ENCODE measurements around the gene ABCC1.
A peak's percentile ranks its signal among the peaks of the same experiment; 100 is the strongest.

Gene ABCC1

GRCh38 chr16:16037521-16037920, 88.1 kb downstream of the ABCC1 start:
- no peak overlapping the region for H3K4me3 ChIP-seq (ENCODE audit: low read depth in 1 of 2, low read length in 1 of 2)
- no peaks in the 10 kb centered on the region for H3K4me1 ChIP-seq (ENCODE audit: control insufficient read depth in 1 of 2, insufficient read depth in 1 of 2, low read depth in 1 of 2, low read length in 1 of 2)
- peaks cover 53% of the 10 kb centered on the region for H3K36me3 ChIP-seq

DNA sequence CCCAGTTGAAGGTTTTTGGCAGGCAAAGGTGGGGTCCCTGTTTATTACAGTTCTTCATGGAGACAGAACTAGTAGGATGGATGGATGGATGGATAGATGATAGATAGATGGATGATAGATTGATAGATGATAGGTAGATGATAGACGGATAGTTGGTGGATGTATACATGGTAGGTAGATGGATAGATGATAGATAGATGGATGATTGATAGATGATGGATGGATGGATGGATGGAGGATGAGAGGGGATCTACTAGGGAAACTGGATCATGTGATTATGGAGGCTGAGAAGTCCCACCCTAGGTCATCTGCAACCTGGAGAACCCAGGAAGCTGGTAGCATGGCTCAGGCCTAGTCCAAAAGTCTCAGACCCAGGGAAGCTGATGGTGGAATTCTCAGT, 88.6 kb downstream of the ABCC1 start:
- TF ChIP-seq, protein P1, sequence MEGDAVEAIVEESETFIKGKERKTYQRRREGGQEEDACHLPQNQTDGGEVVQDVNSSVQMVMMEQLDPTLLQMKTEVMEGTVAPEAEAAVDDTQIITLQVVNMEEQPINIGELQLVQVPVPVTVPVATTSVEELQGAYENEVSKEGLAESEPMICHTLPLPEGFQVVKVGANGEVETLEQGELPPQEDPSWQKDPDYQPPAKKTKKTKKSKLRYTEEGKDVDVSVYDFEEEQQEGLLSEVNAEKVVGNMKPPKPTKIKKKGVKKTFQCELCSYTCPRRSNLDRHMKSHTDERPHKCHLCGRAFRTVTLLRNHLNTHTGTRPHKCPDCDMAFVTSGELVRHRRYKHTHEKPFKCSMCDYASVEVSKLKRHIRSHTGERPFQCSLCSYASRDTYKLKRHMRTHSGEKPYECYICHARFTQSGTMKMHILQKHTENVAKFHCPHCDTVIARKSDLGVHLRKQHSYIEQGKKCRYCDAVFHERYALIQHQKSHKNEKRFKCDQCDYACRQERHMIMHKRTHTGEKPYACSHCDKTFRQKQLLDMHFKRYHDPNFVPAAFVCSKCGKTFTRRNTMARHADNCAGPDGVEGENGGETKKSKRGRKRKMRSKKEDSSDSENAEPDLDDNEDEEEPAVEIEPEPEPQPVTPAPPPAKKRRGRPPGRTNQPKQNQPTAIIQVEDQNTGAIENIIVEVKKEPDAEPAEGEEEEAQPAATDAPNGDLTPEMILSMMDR (IDR thresholded peaks at IDR 0.05): no peak

More at GRCh38 chr16:16037521-16037920, 88.1 kb downstream of the ABCC1 start:
- Histone ChIP-seq H3K27ac (no peak overlapping the region), H3K27me3 (no peaks in the 10 kb centered on the region), H3K9me3 (no peaks in the 10 kb centered on the region)
- TF ChIP-seq, protein P1 (IDR thresholded peaks at IDR 0.05): no peak

DNA sequence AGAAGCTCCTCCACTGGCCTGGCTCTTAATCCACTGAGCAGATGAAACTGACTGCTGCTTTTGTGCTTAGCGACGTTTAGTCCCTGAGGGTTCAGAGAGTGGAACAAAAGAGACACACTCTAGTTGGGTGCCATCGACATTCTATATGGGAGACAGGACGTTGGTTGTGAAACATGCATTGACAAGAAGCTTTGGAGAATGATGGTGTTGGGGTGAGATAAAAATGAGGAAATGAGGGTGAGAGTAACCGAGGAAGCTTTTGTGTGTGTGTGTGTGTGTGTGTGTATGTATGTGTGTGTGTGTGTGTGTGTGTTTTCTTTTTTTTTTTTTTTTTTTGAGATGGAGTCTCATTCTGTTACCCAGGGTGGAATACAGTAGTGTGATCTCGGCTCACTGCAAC, 89.5 kb downstream of the ABCC1 start:
- H3K27me3 ChIP-seq: no peaks in the 10 kb centered on the region
- TF ChIP-seq, protein P1 (IDR thresholded peaks at IDR 0.05): no peak
- no peaks in the 10 kb centered on the region for H3K4me1 ChIP-seq (ENCODE audit: control insufficient read depth in 1 of 2, insufficient read depth in 1 of 2, low read depth in 1 of 2, low read length in 1 of 2)
- no peaks in the 10 kb centered on the region for H3K9me3 ChIP-seq
- H3K4me3 ChIP-seq (ENCODE audit: low read depth in 1 of 2, low read length in 1 of 2): no peak overlapping the region
- H3K27ac ChIP-seq: peak overlapping the region; percentile 46
- peaks cover 52% of the 10 kb centered on the region for H3K36me3 ChIP-seq

More for the DNA sequence above, 88.6 kb downstream of the ABCC1 start:
- no peak overlapping the region for H3K4me3 ChIP-seq (ENCODE audit: low read depth in 1 of 2, low read length in 1 of 2)
- H3K4me1 ChIP-seq (ENCODE audit: control insufficient read depth in 1 of 2, insufficient read depth in 1 of 2, low read depth in 1 of 2, low read length in 1 of 2): no peaks in the 10 kb centered on the region
- H3K27me3 ChIP-seq: no peaks in the 10 kb centered on the region
- peaks cover 52% of the 10 kb centered on the region for H3K36me3 ChIP-seq
- no peak overlapping the region for H3K27ac ChIP-seq
- no peaks in the 10 kb centered on the region for H3K9me3 ChIP-seq

GRCh38 chr16:16041196-16041892, 91.9 kb downstream of the ABCC1 start:
- Histone ChIP-seq H3K4me1 (ENCODE audit: control insufficient read depth in 1 of 2, insufficient read depth in 1 of 2, low read depth in 1 of 2, low read length in 1 of 2) (peaks cover 0 to 3% of the 10 kb centered on the region in 2 experiments), H3K27ac (no peak overlapping the region), H3K4me3 (ENCODE audit: low read depth in 1 of 2, low read length in 1 of 2) (no peak overlapping the region), H3K9me3 (no peaks in the 10 kb centered on the region), H3K36me3 (peaks cover 58% of the 10 kb centered on the region), H3K27me3 (no peaks in the 10 kb centered on the region)
- TF ChIP-seq, protein P1 (IDR thresholded peaks at IDR 0.05): no peak

GRCh38 chr16:16042076-16042475, 92.7 kb downstream of the ABCC1 start:
- no peak overlapping the region for H3K27ac ChIP-seq
- TF ChIP-seq, protein P1 (IDR thresholded peaks at IDR 0.05): no peak

More at GRCh38 chr16:16042076-16042475, 92.7 kb downstream of the ABCC1 start:
- no peak overlapping the region for H3K4me3 ChIP-seq (ENCODE audit: low read depth in 1 of 2, low read length in 1 of 2)
- H3K36me3 ChIP-seq: peaks cover 58% of the 10 kb centered on the region
- H3K27me3 ChIP-seq: no peaks in the 10 kb centered on the region
- H3K4me1 ChIP-seq (ENCODE audit: control insufficient read depth in 1 of 2, insufficient read depth in 1 of 2, low read depth in 1 of 2, low read length in 1 of 2): peaks cover 0 to 3% of the 10 kb centered on the region in 2 experiments
- H3K9me3 ChIP-seq: no peaks in the 10 kb centered on the region
